Measurements from ENCODE around the gene ERICH3.

DNA sequence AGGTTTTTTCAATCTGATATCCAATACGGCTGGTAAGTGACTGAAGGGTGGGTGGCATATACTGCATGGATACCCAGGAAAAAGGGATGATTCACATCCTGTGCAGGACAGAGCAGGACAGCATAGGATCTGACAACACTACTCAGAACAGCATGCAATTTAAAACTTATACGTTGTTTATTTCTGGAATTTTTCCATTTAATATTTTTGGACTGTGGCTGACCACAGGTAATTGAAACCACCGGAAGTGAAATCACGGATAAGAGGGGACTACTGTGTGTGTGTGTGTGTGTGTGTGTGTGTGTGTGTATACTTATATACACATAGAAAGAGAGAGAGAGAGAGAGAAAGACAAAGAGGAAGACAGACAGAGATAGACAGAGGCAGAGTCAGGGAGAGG lies 23.0 kb downstream of the ERICH3 start:
- no peak for TF ChIP-seq FOXK2 (IDR thresholded peaks at IDR 0.05)
- TF ChIP-seq, protein P1, sequence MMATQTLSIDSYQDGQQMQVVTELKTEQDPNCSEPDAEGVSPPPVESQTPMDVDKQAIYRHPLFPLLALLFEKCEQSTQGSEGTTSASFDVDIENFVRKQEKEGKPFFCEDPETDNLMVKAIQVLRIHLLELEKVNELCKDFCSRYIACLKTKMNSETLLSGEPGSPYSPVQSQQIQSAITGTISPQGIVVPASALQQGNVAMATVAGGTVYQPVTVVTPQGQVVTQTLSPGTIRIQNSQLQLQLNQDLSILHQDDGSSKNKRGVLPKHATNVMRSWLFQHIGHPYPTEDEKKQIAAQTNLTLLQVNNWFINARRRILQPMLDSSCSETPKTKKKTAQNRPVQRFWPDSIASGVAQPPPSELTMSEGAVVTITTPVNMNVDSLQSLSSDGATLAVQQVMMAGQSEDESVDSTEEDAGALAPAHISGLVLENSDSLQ (IDR thresholded peaks at IDR 0.05) = no peak
- no peak for TF ChIP-seq BHLHE40 (IDR thresholded peaks at IDR 0.05; ENCODE audit: borderline replicate concordance)
- TF ChIP-seq FOXM1 (IDR thresholded peaks at IDR 0.05; ENCODE audit: borderline replicate concordance) = no peak
- no peak for TF ChIP-seq ZNF384 (IDR thresholded peaks at IDR 0.05)
- no peak for TF ChIP-seq SUZ12 (IDR thresholded peaks at IDR 0.05)
- no peak for TF ChIP-seq SP1 (IDR thresholded peaks at IDR 0.05)
- no peak for TF ChIP-seq ARNT (IDR thresholded peaks at IDR 0.05)
- TF ChIP-seq HDGF (IDR thresholded peaks at IDR 0.05; ENCODE audit: borderline replicate concordance) = no peak
- no peak for TF ChIP-seq FOXA1 (IDR thresholded peaks at IDR 0.05)
- no peak for TF ChIP-seq ELF4 (IDR thresholded peaks at IDR 0.05)
